ENCODE data around the gene ZNF766.

The ZNF766 gene

GRCh38 chr19:52269338-52270261 lies at the start of gene ZNF766:
ZNF766 (plus strand) TSS chr19:52269587; CDS start chr19:52269614, 27 bp downstream.
- no peaks in the 10 kb centered on the region for H3K27me3 ChIP-seq (ENCODE audit: control insufficient read depth in 5 of 5, insufficient read depth in 4 of 5, low read length in 5 of 5)
- H3K9ac ChIP-seq (ENCODE audit: low read length in 5 of 5) = peak within 1 kb of the TSS; percentile 90 to 99 (median 97)
- peaks cover 0 to 22% (median 19%) of the 10 kb centered on the region in 5 donors for H3K4me1 ChIP-seq (ENCODE audit: control insufficient read depth in 5 of 5, insufficient read depth in 5 of 5, low read length in 5 of 5)
- no peaks in the 10 kb centered on the region for H3K9me3 ChIP-seq (ENCODE audit: control insufficient read depth in 5 of 5, low read length in 5 of 5)
- peaks cover 0 to 14% (median 4%) of the 10 kb centered on the region in 5 donors for H3K36me3 ChIP-seq (ENCODE audit: control insufficient read depth in 5 of 5, insufficient read depth in 5 of 5, low read length in 5 of 5)
- H3K4me3 ChIP-seq (ENCODE audit: low read depth in 1 of 5, low read length in 5 of 5) = peak within 1 kb of the TSS; percentile 87 to 99 (median 97)
- H3K27ac ChIP-seq (ENCODE audit: low read depth, low read length) = peak within 1 kb of the TSS; percentile 95

GRCh38 chr19:52219611-52220010 lies 49.8 kb upstream of the ZNF766 start:
- Histone ChIP-seq H3K36me3 (ENCODE audit: control insufficient read depth in 5 of 5, insufficient read depth in 5 of 5, low read length in 5 of 5) (peaks cover 21 to 99% (median 99%) of the 10 kb centered on the region in 5 donors), H3K9ac (ENCODE audit: low read length in 5 of 5) (no peak overlapping the region), H3K4me3 (ENCODE audit: low read depth in 1 of 5, low read length in 5 of 5) (no peak overlapping the region), H3K27me3 (ENCODE audit: control insufficient read depth in 5 of 5, insufficient read depth in 4 of 5, low read length in 5 of 5) (no peaks in the 10 kb centered on the region), H3K4me1 (ENCODE audit: control insufficient read depth in 5 of 5, insufficient read depth in 5 of 5, low read length in 5 of 5) (peaks cover 0 to 4% (median 0%) of the 10 kb centered on the region in 5 donors), H3K27ac (ENCODE audit: low read depth, low read length) (no peak overlapping the region), H3K9me3 (ENCODE audit: control insufficient read depth in 5 of 5, low read length in 5 of 5) (no peaks in the 10 kb centered on the region)

GRCh38 chr19:52221031-52221430 lies 48.4 kb upstream of the ZNF766 start:
- no peak overlapping the region for H3K9ac ChIP-seq (ENCODE audit: low read length in 5 of 5)
- H3K36me3 ChIP-seq (ENCODE audit: control insufficient read depth in 5 of 5, insufficient read depth in 5 of 5, low read length in 5 of 5) = peaks cover 21 to 99% (median 95%) of the 10 kb centered on the region in 5 donors
- no peak overlapping the region for H3K4me3 ChIP-seq (ENCODE audit: low read depth in 1 of 5, low read length in 5 of 5)
- no peaks in the 10 kb centered on the region for H3K9me3 ChIP-seq (ENCODE audit: control insufficient read depth in 5 of 5, low read length in 5 of 5)
- H3K27ac ChIP-seq (ENCODE audit: low read depth, low read length) = no peak overlapping the region
- H3K27me3 ChIP-seq (ENCODE audit: control insufficient read depth in 5 of 5, insufficient read depth in 4 of 5, low read length in 5 of 5) = no peaks in the 10 kb centered on the region
- H3K4me1 ChIP-seq (ENCODE audit: control insufficient read depth in 5 of 5, insufficient read depth in 5 of 5, low read length in 5 of 5) = peaks cover 0 to 4% (median 0%) of the 10 kb centered on the region in 5 donors

DNA sequence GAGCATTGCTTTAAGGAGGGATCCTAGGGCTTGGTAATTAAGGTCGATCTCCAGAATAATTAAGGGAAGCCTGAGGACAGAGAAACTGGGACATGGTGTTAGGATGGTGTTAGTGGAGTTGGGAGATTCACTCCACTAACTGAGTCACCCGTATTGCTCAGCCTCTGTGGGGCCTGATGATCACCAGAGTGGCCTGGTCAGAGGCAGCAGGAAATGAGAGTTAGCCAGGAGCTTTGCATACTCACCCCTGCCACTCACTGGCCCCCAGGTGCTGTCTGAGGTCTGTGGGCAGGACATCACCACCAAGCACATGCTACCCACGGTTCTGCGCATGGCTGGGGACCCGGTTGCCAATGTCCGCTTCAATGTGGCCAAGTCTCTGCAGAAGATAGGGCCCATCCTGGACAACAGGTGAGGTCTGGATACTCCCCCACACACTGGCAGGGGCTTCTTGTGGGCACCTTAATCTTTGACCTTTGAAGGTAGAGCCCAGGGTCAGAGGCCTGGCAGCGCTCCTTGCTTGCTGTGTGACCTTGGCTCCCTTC lies 47.5 kb upstream of the ZNF766 start:
- Histone ChIP-seq H3K27me3 (ENCODE audit: control insufficient read depth in 5 of 5, insufficient read depth in 4 of 5, low read length in 5 of 5) (no peaks in the 10 kb centered on the region), H3K9ac (ENCODE audit: low read length in 5 of 5) (no peak overlapping the region), H3K27ac (ENCODE audit: low read depth, low read length) (no peak overlapping the region), H3K9me3 (ENCODE audit: control insufficient read depth in 5 of 5, low read length in 5 of 5) (no peaks in the 10 kb centered on the region), H3K4me1 (ENCODE audit: control insufficient read depth in 5 of 5, insufficient read depth in 5 of 5, low read length in 5 of 5) (peaks cover 0 to 4% (median 0%) of the 10 kb centered on the region in 5 donors), H3K36me3 (ENCODE audit: control insufficient read depth in 5 of 5, insufficient read depth in 5 of 5, low read length in 5 of 5) (peaks cover 25 to 99% (median 95%) of the 10 kb centered on the region in 5 donors), H3K4me3 (ENCODE audit: low read depth in 1 of 5, low read length in 5 of 5) (no peak overlapping the region)

- Histone ChIP-seq H3K4me1 (ENCODE audit: control insufficient read depth in 5 of 5, insufficient read depth in 5 of 5, low read length in 5 of 5) (peaks cover 0 to 4% (median 0%) of the 10 kb centered on the region in 5 donors), H3K4me3 (ENCODE audit: low read depth in 1 of 5, low read length in 5 of 5) (no peak overlapping the region), H3K27me3 (ENCODE audit: control insufficient read depth in 5 of 5, insufficient read depth in 4 of 5, low read length in 5 of 5) (no peaks in the 10 kb centered on the region), H3K36me3 (ENCODE audit: control insufficient read depth in 5 of 5, insufficient read depth in 5 of 5, low read length in 5 of 5) (peaks cover 29 to 97% (median 92%) of the 10 kb centered on the region in 5 donors), H3K27ac (ENCODE audit: low read depth, low read length) (no peak overlapping the region), H3K9me3 (ENCODE audit: control insufficient read depth in 5 of 5, low read length in 5 of 5) (no peaks in the 10 kb centered on the region), H3K9ac (ENCODE audit: low read length in 5 of 5) (no peak overlapping the region)
Observed at GRCh38 chr19:52224211-52224610, 45.2 kb upstream of the ZNF766 start.

DNA sequence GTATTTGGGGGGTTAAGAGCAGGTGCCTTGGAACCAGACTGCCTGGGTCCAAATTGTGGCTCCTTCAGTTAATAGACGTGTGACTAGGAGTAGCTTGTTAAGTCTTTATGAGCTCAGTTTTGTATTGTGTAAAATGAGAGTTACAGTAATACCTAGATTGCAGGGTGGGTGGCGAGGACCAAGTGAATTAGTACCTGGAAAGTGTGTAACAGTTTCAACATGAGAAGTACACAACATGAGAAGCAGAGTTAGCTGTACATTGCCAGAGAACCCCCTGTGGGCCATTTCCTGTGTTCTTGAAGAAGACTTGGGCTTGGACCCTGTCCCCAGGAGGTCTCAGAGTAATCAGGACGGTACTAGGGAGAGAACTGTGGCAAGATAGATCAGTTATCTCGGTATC lies 42.7 kb upstream of the ZNF766 start:
- no peak overlapping the region for H3K27ac ChIP-seq (ENCODE audit: low read depth, low read length)
- no peak overlapping the region for H3K4me3 ChIP-seq (ENCODE audit: low read depth in 1 of 5, low read length in 5 of 5)
- no peaks in the 10 kb centered on the region for H3K9me3 ChIP-seq (ENCODE audit: control insufficient read depth in 5 of 5, low read length in 5 of 5)
- no peaks in the 10 kb centered on the region for H3K27me3 ChIP-seq (ENCODE audit: control insufficient read depth in 5 of 5, insufficient read depth in 4 of 5, low read length in 5 of 5)
- peaks cover 23 to 73% (median 68%) of the 10 kb centered on the region in 5 donors for H3K36me3 ChIP-seq (ENCODE audit: control insufficient read depth in 5 of 5, insufficient read depth in 5 of 5, low read length in 5 of 5)
- H3K9ac ChIP-seq (ENCODE audit: low read length in 5 of 5) = no peak overlapping the region
- H3K4me1 ChIP-seq (ENCODE audit: control insufficient read depth in 5 of 5, insufficient read depth in 5 of 5, low read length in 5 of 5) = no peaks in the 10 kb centered on the region

DNA sequence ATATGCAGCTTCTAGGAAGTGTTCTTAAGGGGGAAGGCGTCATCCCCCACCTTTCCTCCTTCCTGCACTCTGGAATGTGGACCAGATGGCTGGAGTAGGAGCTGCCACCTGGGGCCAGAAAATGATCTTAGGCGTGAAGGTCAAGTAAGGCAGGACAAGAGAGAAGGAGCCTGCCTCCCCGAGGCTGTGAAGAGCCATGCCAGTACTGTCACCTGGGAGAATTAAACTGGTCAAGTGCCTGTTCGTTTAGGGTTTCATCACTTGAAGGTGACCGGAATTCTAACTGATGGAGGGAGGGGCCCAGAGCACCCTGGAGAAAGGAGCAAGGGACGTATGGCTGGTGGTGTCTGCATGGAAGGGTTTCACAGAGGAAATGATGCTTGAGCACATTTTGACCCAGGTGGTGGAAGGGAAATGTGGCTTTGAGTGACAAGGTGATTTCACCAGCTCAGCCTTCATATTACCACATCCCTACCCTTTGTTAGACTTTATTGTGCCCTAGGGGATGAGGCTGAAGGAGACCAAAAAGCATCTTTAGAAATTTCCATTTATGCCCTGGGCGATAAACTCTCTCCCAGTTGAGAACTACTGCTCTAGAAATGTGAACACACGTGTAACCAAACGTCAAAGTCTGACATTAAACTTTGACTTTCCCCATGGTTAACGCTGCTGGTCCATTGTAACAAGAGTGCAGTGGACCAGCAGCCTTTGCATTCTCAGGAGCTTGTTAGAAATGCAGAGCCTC lies 42.0 kb upstream of the ZNF766 start:
- no peak overlapping the region for H3K9ac ChIP-seq (ENCODE audit: low read length in 5 of 5)
- no peaks in the 10 kb centered on the region for H3K27me3 ChIP-seq (ENCODE audit: control insufficient read depth in 5 of 5, insufficient read depth in 4 of 5, low read length in 5 of 5)
- peaks cover 22 to 66% (median 61%) of the 10 kb centered on the region in 5 donors for H3K36me3 ChIP-seq (ENCODE audit: control insufficient read depth in 5 of 5, insufficient read depth in 5 of 5, low read length in 5 of 5)
- H3K27ac ChIP-seq (ENCODE audit: low read depth, low read length) = no peak overlapping the region
- no peaks in the 10 kb centered on the region for H3K4me1 ChIP-seq (ENCODE audit: control insufficient read depth in 5 of 5, insufficient read depth in 5 of 5, low read length in 5 of 5)
- no peak overlapping the region for H3K4me3 ChIP-seq (ENCODE audit: low read depth in 1 of 5, low read length in 5 of 5)
- no peaks in the 10 kb centered on the region for H3K9me3 ChIP-seq (ENCODE audit: control insufficient read depth in 5 of 5, low read length in 5 of 5)

GRCh38 chr19:52227980-52228379 lies 41.4 kb upstream of the ZNF766 start:
- Histone ChIP-seq H3K9ac (ENCODE audit: low read length in 5 of 5) (no peak overlapping the region), H3K27me3 (ENCODE audit: control insufficient read depth in 5 of 5, insufficient read depth in 4 of 5, low read length in 5 of 5) (no peaks in the 10 kb centered on the region), H3K36me3 (ENCODE audit: control insufficient read depth in 5 of 5, insufficient read depth in 5 of 5, low read length in 5 of 5) (peaks cover 19 to 60% (median 55%) of the 10 kb centered on the region in 5 donors), H3K4me3 (ENCODE audit: low read depth in 1 of 5, low read length in 5 of 5) (no peak overlapping the region), H3K9me3 (ENCODE audit: control insufficient read depth in 5 of 5, low read length in 5 of 5) (no peaks in the 10 kb centered on the region), H3K4me1 (ENCODE audit: control insufficient read depth in 5 of 5, insufficient read depth in 5 of 5, low read length in 5 of 5) (no peaks in the 10 kb centered on the region), H3K27ac (ENCODE audit: low read depth, low read length) (no peak overlapping the region)

DNA sequence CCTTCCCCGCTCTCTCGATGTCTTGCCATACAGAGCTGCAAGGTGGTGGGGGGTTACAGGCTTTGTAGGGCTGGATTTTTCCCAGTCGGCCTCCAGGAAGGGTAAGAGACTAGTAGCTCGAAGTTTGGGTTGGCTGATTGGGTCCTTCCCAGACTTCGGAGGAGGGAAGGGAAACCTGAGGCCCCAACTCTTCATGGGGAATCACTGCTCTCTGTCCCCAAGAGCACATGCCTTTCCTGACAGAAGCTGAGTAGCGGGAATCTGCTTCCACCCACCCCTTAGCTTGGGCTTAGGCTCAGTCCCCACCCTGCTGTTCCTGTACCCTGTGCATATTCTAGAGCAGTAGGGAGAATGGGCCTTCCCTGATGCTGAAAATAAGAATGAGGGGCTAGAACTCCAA lies 39.9 kb upstream of the ZNF766 start:
- Histone ChIP-seq H3K9ac (ENCODE audit: low read length in 5 of 5) (no peak overlapping the region), H3K9me3 (ENCODE audit: control insufficient read depth in 5 of 5, low read length in 5 of 5) (no peaks in the 10 kb centered on the region), H3K27ac (ENCODE audit: low read depth, low read length) (no peak overlapping the region), H3K4me3 (ENCODE audit: low read depth in 1 of 5, low read length in 5 of 5) (no peak overlapping the region), H3K36me3 (ENCODE audit: control insufficient read depth in 5 of 5, insufficient read depth in 5 of 5, low read length in 5 of 5) (peaks cover 8 to 44% (median 39%) of the 10 kb centered on the region in 5 donors), H3K27me3 (ENCODE audit: control insufficient read depth in 5 of 5, insufficient read depth in 4 of 5, low read length in 5 of 5) (no peaks in the 10 kb centered on the region), H3K4me1 (ENCODE audit: control insufficient read depth in 5 of 5, insufficient read depth in 5 of 5, low read length in 5 of 5) (no peaks in the 10 kb centered on the region)

Measured in subcutaneous abdominal adipose tissue (tissue), 5 donors.